H1 (cell line): ENCODE results near the gene FAM169A. TPM values are rescaled to one million over a fixed set of nuclear protein-coding genes. Genes with fewer than 3 reads are reported as not detected.

Experiments used
- CTCF ChIA-PET: fragments of 300-600 bp; sonication (Branson Sonifier 250); formaldehyde crosslinking; loops from one replicate; lab custom pipeline; 2021; ENCODE audit not compliant: partially characterized antibody; lab: Charles Lee
- POLR2A ChIA-PET: fragments of 300-600 bp; sonication (Branson Sonifier 250); formaldehyde crosslinking; loops from one replicate; lab custom pipeline; 2021; ENCODE audit warnings: inconsistent platforms; ENCODE audit not compliant: partially characterized antibody; lab: Charles Lee
- DNase-seq, 2 experiments: peaks; one replicate each; pipeline versions ENCODE4 v3.0.0 to v3.0.0-alpha.2; 2010 to 2022; ENCODE audit warnings: low spot score in 2 of 2, low read depth in 1 of 2, mixed read lengths in 1 of 2
- FAIRE-seq: peaks from 2 replicates; lab custom pipeline; 2011; peaks lifted over from hg19 to GRCh38; lab: Jason Lieb, UNC
- H2AFZ ChIP-seq: 2 replicates; pipeline ENCODE4 v1.8.1; 2012; ENCODE audit warnings: low read length, inconsistent platforms
- H2AK5ac ChIP-seq: 2 replicates; pipeline ENCODE4 v1.6.1; 2013; ENCODE audit warnings: low read depth, low read length
- H2BK120ac ChIP-seq: replicated peaks from 2 replicates; pipeline ENCODE3; 2013; ENCODE audit warnings: low read depth, low read length, inconsistent platforms
- H2BK12ac ChIP-seq: 2 replicates; pipeline ENCODE4 v1.6.1; 2013; ENCODE audit warnings: low read depth, low read length
- H2BK15ac ChIP-seq: 2 replicates; pipeline ENCODE4 v1.6.1; 2013; ENCODE audit warnings: low read length
- H2BK20ac ChIP-seq: 2 replicates; pipeline ENCODE4 v1.6.1; 2013; ENCODE audit warnings: low read length
- H2BK5ac ChIP-seq: 2 replicates; pipeline ENCODE4 v1.6.1; 2013; ENCODE audit warnings: low read depth, low read length
- H3K14ac ChIP-seq: 2 replicates; pipeline ENCODE4 v1.6.1; 2013; ENCODE audit warnings: inconsistent platforms; ENCODE audit not compliant: insufficient read length
- H3K18ac ChIP-seq: 2 replicates; pipeline ENCODE4 v1.6.1; 2013; ENCODE audit warnings: low read length; ENCODE audit errors: extremely low read depth
- H3K23ac ChIP-seq: 2 replicates; pipeline ENCODE4 v1.6.1; 2013; ENCODE audit warnings: inconsistent platforms; ENCODE audit not compliant: insufficient read length
- H3K23me2 ChIP-seq: 2 replicates; pipeline ENCODE4 v1.6.1; 2013; ENCODE audit warnings: low read depth, low read length
- H3K27ac ChIP-seq: 2 replicates; pipeline ENCODE4 v1.6.1; 2011; ENCODE audit warnings: low read depth, low read length, inconsistent platforms
- H3K27me3 ChIP-seq, 4 experiments: replicated peaks in 1 of 4; 1 replicate in 1 of 4; 2 replicates in 3 of 4; pipeline versions ENCODE4 v1.6.1 to v1.8.1; 2011 to 2013; ENCODE audit warnings: low read length in 3 of 4, mild to moderate bottlenecking in 3 of 4, inconsistent platforms in 2 of 4, mixed read lengths in 2 of 4, moderate library complexity in 1 of 4; ENCODE audit not compliant: control insufficient read depth in 3 of 4, insufficient read depth in 3 of 4; ENCODE audit errors: extremely low read depth in 1 of 4
- H3K36me3 ChIP-seq, 4 experiments: 2 replicates each; pipeline versions ENCODE4 v1.6.1 to v1.8.1; 2011 to 2013; ENCODE audit warnings: mild to moderate bottlenecking in 4 of 4, low read length in 3 of 4, moderate library complexity in 2 of 4, control low read depth in 1 of 4, inconsistent platforms in 1 of 4; ENCODE audit not compliant: insufficient read depth in 4 of 4, control insufficient read depth in 2 of 4
- H3K4ac ChIP-seq: replicated peaks from 2 replicates; pipeline ENCODE3; 2013; ENCODE audit warnings: low read length, low read depth, mixed read lengths, inconsistent platforms; ENCODE audit not compliant: insufficient read length
- H3K4me1 ChIP-seq, 4 experiments: replicated peaks in 1 of 4; 1 replicate in 1 of 4; 2 replicates in 3 of 4; pipeline versions ENCODE4 v1.6.1 to v1.8.1; 2011 to 2013; ENCODE audit warnings: low read length in 3 of 4, inconsistent platforms in 2 of 4, mixed read lengths in 1 of 4; ENCODE audit not compliant: insufficient read depth in 4 of 4, control insufficient read depth in 3 of 4
- H3K4me2 ChIP-seq, 2 experiments: 2 replicates each; pipeline versions ENCODE4 v1.6.1 to v1.8.1; 2011 to 2013; ENCODE audit warnings: low read depth in 2 of 2, low read length in 2 of 2, control low read depth in 1 of 2, inconsistent platforms in 1 of 2, mild to moderate bottlenecking in 1 of 2; ENCODE audit not compliant: insufficient read depth in 1 of 2
- H3K4me3 ChIP-seq, 4 experiments: fragments of 200-600, 300-600 bp in 1 of 4; sonication (generic), shearing (Covaris generic), sonication (Bioruptor Twin) in 1 of 4; 2 replicates each; pipeline versions ENCODE4 v1.5.1 to v1.8.1; 2011 to 2016; ENCODE audit warnings: low read length in 4 of 4, low read depth in 3 of 4, control low read depth in 2 of 4, inconsistent platforms in 2 of 4, mild to moderate bottlenecking in 2 of 4, mixed read lengths in 1 of 4, moderate library complexity in 1 of 4; ENCODE audit not compliant: insufficient read depth in 2 of 4; ENCODE audit errors: extremely low read depth in 1 of 4
- H3K56ac ChIP-seq: replicated peaks from 2 replicates; pipeline ENCODE3; 2013; ENCODE audit warnings: low read depth, mild to moderate bottlenecking, mixed read lengths, low read length, inconsistent platforms; ENCODE audit not compliant: insufficient read length
- H3K79me1 ChIP-seq: 2 replicates; pipeline ENCODE4 v1.6.1; 2013; ENCODE audit warnings: low read depth, low read length, control low read depth
- H3K79me2 ChIP-seq, 2 experiments: 2 replicates each; pipeline versions ENCODE4 v1.6.1 to v1.8.1; 2012 to 2013; ENCODE audit warnings: low read length in 2 of 2, mild to moderate bottlenecking in 2 of 2, inconsistent platforms in 1 of 2; ENCODE audit not compliant: insufficient read depth in 2 of 2, control insufficient read depth in 1 of 2
- H3K9ac ChIP-seq, 4 experiments: replicated peaks in 1 of 4; 1 replicate in 1 of 4; 2 replicates in 3 of 4; pipeline versions ENCODE4 v1.6.1 to v1.8.1; 2011 to 2013; ENCODE audit warnings: low read depth in 3 of 4, low read length in 3 of 4, control low read depth in 2 of 4, mild to moderate bottlenecking in 2 of 4, moderate library complexity in 2 of 4, inconsistent platforms in 1 of 4; ENCODE audit errors: extremely low read depth in 1 of 4
- H3K9me3 ChIP-seq, 2 experiments: 2 replicates each; pipeline versions ENCODE4 v1.6.1 to v1.8.1; 2012 to 2013; ENCODE audit warnings: mild to moderate bottlenecking in 2 of 2, moderate library complexity in 2 of 2, control low read depth in 1 of 2, inconsistent platforms in 1 of 2, low read depth in 1 of 2, low read length in 1 of 2, mixed read lengths in 1 of 2; ENCODE audit not compliant: insufficient read depth in 2 of 2
- H4K20me1 ChIP-seq, 2 experiments: replicated peaks in 1 of 2; 2 replicates each; pipeline versions ENCODE3 to v1.8.1; 2011 to 2013; ENCODE audit warnings: inconsistent platforms in 2 of 2, low read length in 2 of 2, mild to moderate bottlenecking in 1 of 2; ENCODE audit not compliant: insufficient read depth in 2 of 2, control insufficient read depth in 1 of 2
- H4K5ac ChIP-seq: 2 replicates; pipeline ENCODE4 v1.6.1; 2013; ENCODE audit warnings: low read length, low read depth, mixed read lengths, inconsistent platforms; ENCODE audit not compliant: insufficient read length
- H4K8ac ChIP-seq: 2 replicates; pipeline ENCODE4 v1.8.0; 2013; ENCODE audit warnings: mild to moderate bottlenecking, moderate library complexity, low read length, inconsistent platforms; ENCODE audit not compliant: insufficient read depth; ENCODE audit errors: extremely low read depth
- H4K91ac ChIP-seq: replicated peaks from 2 replicates; pipeline ENCODE3; 2013; ENCODE audit warnings: low read length, mixed read lengths, inconsistent platforms; ENCODE audit not compliant: insufficient read length
- HDAC6 ChIP-seq: IDR thresholded peaks from one replicate; pipeline ENCODE4 v1.7.1; 2012; ENCODE audit warnings: low read depth, mild to moderate bottlenecking, inconsistent platforms, low read length, moderate library complexity
- JUN ChIP-seq: IDR thresholded peaks from 2 replicates; pipeline ENCODE4 v1.6.1; 2011; ENCODE audit warnings: low read depth, mild to moderate bottlenecking, improper control_type of control experiment, low read length
- KDM1A ChIP-seq: fragments of 200-600, 300-600 bp; sonication (generic); IDR thresholded peaks from 2 replicates; pipeline ENCODE4 v1.7.1; 2016; ENCODE audit warnings: mild to moderate bottlenecking, low read length, borderline replicate concordance
- KDM5A ChIP-seq: fragments of 200-600 bp; IDR thresholded peaks from 2 replicates; pipeline ENCODE4 v1.7.1; 2012; ENCODE audit warnings: mild to moderate bottlenecking, low read length, inconsistent platforms, mixed read lengths
- NANOG ChIP-seq: IDR thresholded peaks from 2 replicates; pipeline ENCODE4 v1.6.1; 2011; ENCODE audit warnings: low read length, low read depth, mild to moderate bottlenecking, inconsistent platforms; ENCODE audit not compliant: insufficient read depth, poor library complexity, severe bottlenecking
- NRF1 ChIP-seq: IDR thresholded peaks from 2 replicates; pipeline ENCODE4 v1.6.1; 2011; ENCODE audit warnings: mild to moderate bottlenecking, low read depth, low read length, improper control_type of control experiment
- RFX5 ChIP-seq: IDR thresholded peaks from 2 replicates; pipeline ENCODE4 v1.6.1; 2011; ENCODE audit warnings: low read depth, low read length, improper control_type of control experiment, borderline replicate concordance
- SIN3A ChIP-seq, 2 experiments: IDR thresholded peaks in 1 of 2; conservative IDR thresholded peaks in 1 of 2; 2 replicates each; pipeline ENCODE4 v1.6.1; 2011 to 2012; ENCODE audit warnings: low read length in 2 of 2, improper control_type of control experiment in 1 of 2, low read depth in 1 of 2, mild to moderate bottlenecking in 1 of 2
- SP4 ChIP-seq: IDR thresholded peaks from 2 replicates; pipeline ENCODE4 v1.6.1; 2012; ENCODE audit warnings: low read length, inconsistent platforms
- SRF ChIP-seq: IDR thresholded peaks from 2 replicates; pipeline ENCODE4 v1.6.1; 2011; ENCODE audit warnings: mild to moderate bottlenecking, low read depth, low read length, moderate library complexity
- SUZ12 ChIP-seq: fragments of 200-600 bp; sonication (generic); IDR thresholded peaks from 2 replicates; pipeline ENCODE4 v1.6.1; 2012; ENCODE audit warnings: mild to moderate bottlenecking, inconsistent platforms, low read length, moderate library complexity, mixed read lengths
- ZNF274 ChIP-seq: IDR thresholded peaks from 2 replicates; pipeline ENCODE4 v1.7.0; 2012; ENCODE audit warnings: low read length, borderline replicate concordance; ENCODE audit errors: extremely low read depth
- WGBS, 2 experiments: shearing (Covaris generic) in 1 of 2; methylation state at CpG; one replicate each; pipeline versions ENCODE4 v1.1.6 to v1.1.7; 2013 to 2015; ENCODE audit warnings: low lambda C conversion rate in 2 of 2, mixed read lengths in 2 of 2, inconsistent platforms in 1 of 2, low coverage in 1 of 2, missing lambda C conversion rate in 1 of 2; ENCODE audit not compliant: insufficient replicate concordance in 2 of 2, insufficient coverage in 1 of 2, insufficient read length in 1 of 2; ENCODE audit errors: extremely low coverage in 1 of 2, missing lambda C conversion rate in 1 of 2; 5-methylcytosine and 5-hydroxymethylcytosine counted together
- polyA plus RNA-seq, 7 experiments: library from polyadenylated mRNA; depleted of rRNA in 3 of 7; stranded (reverse) in 5 of 7; unstranded in 2 of 7; fragments of >200 nt in 5 of 7; fragments of 200-250 nt in 2 of 7; gene quantifications; 1 replicate in 5 of 7; 2 replicates in 1 of 7; 4 replicates in 1 of 7; pipeline versions ENCODE4 v1.2.1 to v1.2.3, GENCODE V29; 2011 to 2013; ENCODE audit warnings: missing spikeins in 2 of 7, mixed read lengths in 2 of 7
- total RNA-seq: library from RNA; stranded (reverse); fragmentation: NEBNext Ultra II Directional; extraction: Animal tissue kit (Norgen Biotek cat#: 25700); gene quantifications from 2 replicates; pipeline ENCODE4 v1.2.1, GENCODE V29; 2021
- TF ChIP-seq, protein P1 (sequence below): IDR thresholded peaks from 2 replicates; pipeline ENCODE4 v1.6.1; 2012; ENCODE audit warnings: inconsistent platforms

The FAM169A gene
- total and polyA plus RNA-seq, 2 of the 8 experiments (the other 6 are each of a cell fraction or from before 2014, with no cell fraction given): 12.6 to 83.1 TPM

GRCh38 chr5:74738406-74738805 lies 127.8 kb downstream of the FAM169A start:
- Histone ChIP-seq H4K8ac (no peak overlapping the region), H3K4me1 (no peaks in the 10 kb centered on the region), H3K36me3 (peaks cover 2 to 35% (median 13%) of the 10 kb centered on the region in 4 experiments; a peak in 5 of 8 replicates), H2BK15ac (no peak overlapping the region), H3K9me3 (no peaks in the 10 kb centered on the region), H3K23me2 (no peaks in the 10 kb centered on the region), H2AFZ (no peak overlapping the region), H4K20me1 (no peaks in the 10 kb centered on the region), H3K56ac (no peak overlapping the region), H3K4me3 (no peak overlapping the region), H3K4ac (no peak overlapping the region), H2BK5ac (no peak overlapping the region), H3K9ac (no peak overlapping the region), H3K27ac (no peak overlapping the region), H2BK12ac (no peak overlapping the region), H3K18ac (no peak overlapping the region), H3K4me2 (no peak overlapping the region), H3K79me1 (no peaks in the 10 kb centered on the region), H4K91ac (no peak overlapping the region), H3K79me2 (no peaks in the 10 kb centered on the region), H2AK5ac (no peak overlapping the region), H2BK20ac (no peak overlapping the region), H3K27me3 (peaks cover 0 to 1% (median 0%) of the 10 kb centered on the region in 4 experiments; a peak in 1 of 7 replicates), H3K23ac (no peak overlapping the region), H2BK120ac (no peak overlapping the region), H3K14ac (no peak overlapping the region), H4K5ac (no peak overlapping the region)
- CTCF ChIA-PET: interaction anchor here (1.1 to 2.0 kb wide), 4 partner anchors 12 to 181 kb away, joined by 3 to 6 read pairs (median 3); no protein-coding TSS in a partner anchor
- POLR2A ChIA-PET: no interaction called here
- 90% methylated on average over 4 of the region's 4 CpGs; no CpG with 5 or more reads in 1 of the 2 experiments for WGBS, 2 experiments
- no peak for TF ChIP-seq NRF1
- no peak for TF ChIP-seq SRF
- TF ChIP-seq ZNF274: no peak
- TF ChIP-seq HDAC6: no peak
- TF ChIP-seq RFX5: no peak
- TF ChIP-seq SP4: no peak
- no peak for TF ChIP-seq SIN3A (conservative IDR thresholded peaks at IDR 0.05 in 1 of 2, IDR thresholded peaks at IDR 0.05 in 1 of 2; ENCODE audit: low read depth in 1 of 2, low read length in 2 of 2)
- no peak for TF ChIP-seq JUN
- no peak for TF ChIP-seq KDM5A
- no peak for TF ChIP-seq KDM1A
- TF ChIP-seq, protein P1, sequence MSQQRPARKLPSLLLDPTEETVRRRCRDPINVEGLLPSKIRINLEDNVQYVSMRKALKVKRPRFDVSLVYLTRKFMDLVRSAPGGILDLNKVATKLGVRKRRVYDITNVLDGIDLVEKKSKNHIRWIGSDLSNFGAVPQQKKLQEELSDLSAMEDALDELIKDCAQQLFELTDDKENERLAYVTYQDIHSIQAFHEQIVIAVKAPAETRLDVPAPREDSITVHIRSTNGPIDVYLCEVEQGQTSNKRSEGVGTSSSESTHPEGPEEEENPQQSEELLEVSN: no peak
- TF ChIP-seq SUZ12: no peak
- no peak for TF ChIP-seq NANOG
- no peak for FAIRE-seq
- DNase-seq: no peak
